ENCODE results near the gene TENT4A. TPM values are rescaled to one million over a fixed set of nuclear protein-coding genes. Genes with fewer than 3 reads are reported as not detected.

The TENT4A gene
- total and polyA plus RNA-seq, 10 of the 15 experiments (the other 5 are each of a cell fraction or from before 2014, with no cell fraction given), result 1.4 to 30.6 (median 12.5) TPM

- no peak overlapping the region for H3K4me3 ChIP-seq
- ATAC-seq, result peak; percentile 97
- in situ Hi-C loops (cut with MboI), result no loop called here
- no peaks in the 10 kb centered on the region for H3K36me3 ChIP-seq (ENCODE audit: control insufficient read depth in 2 of 2, insufficient read depth in 2 of 2, low read length in 1 of 2)
- CTCF ChIA-PET, result interaction anchor here (0.7 to 1.9 kb wide), 3 partner anchors 14 to 32 kb away, joined by 3 to 6 read pairs (median 4); no protein-coding TSS in a partner anchor
- H3K9me3 ChIP-seq (replicated peaks; ENCODE audit: control insufficient read depth, insufficient read depth, low read length), result no peaks in the 10 kb centered on the region; the same call in 2 of the 3 replicates
- RAD21 ChIA-PET (ENCODE audit: unreplicated experiment), result no interaction called here
- no peaks in the 10 kb centered on the region for H3K79me2 ChIP-seq (ENCODE audit: control insufficient read depth, insufficient read depth, low read length)
- FAIRE-seq, result no peak
- no peak for DNase-seq (ENCODE audit: low read depth, low spot score)
- no peak overlapping the region for H3K9ac ChIP-seq (ENCODE audit: control insufficient read depth, insufficient read depth, low read length)
- no TSS peak for BruUV-seq (replicated peaks)
- no peak overlapping the region for H3K27ac ChIP-seq (ENCODE audit: control insufficient read depth, insufficient read depth)
- H3K4me2 ChIP-seq (ENCODE audit: control insufficient read depth, insufficient read depth), result no peak overlapping the region
- SMC1A ChIA-PET (ENCODE audit: uncharacterized antibody, unreplicated experiment), result no interaction called here
- H3K27me3 ChIP-seq (replicated peaks in 1 of 2; ENCODE audit: control insufficient read depth in 2 of 2, insufficient read depth in 2 of 2, low read length in 1 of 2), result no peaks in the 10 kb centered on the region
- 48% methylated on average over 7 of the region's 7 CpGs for whole genome bisulfite sequencing (ENCODE audit: insufficient coverage, insufficient replicate concordance, low lambda C conversion rate, missing lambda C conversion rate)
- intact Hi-C loops (cut with micrococcal nuclease; ENCODE audit: unreplicated experiment), result loop anchor here (1.0 kb wide), 1 partner anchor 56 kb away; no protein-coding TSS in a partner anchor
- H2AFZ ChIP-seq (ENCODE audit: control insufficient read depth, low read depth, low read length), result no peak overlapping the region
- POLR2A ChIA-PET, result no interaction called here
- H4K20me1 ChIP-seq (ENCODE audit: control insufficient read depth, insufficient read depth), result no peaks in the 10 kb centered on the region
- TF ChIP-seq RAD21 (IDR thresholded peaks at IDR 0.05; ENCODE audit: insufficient read depth, low read depth, low read length), result peak; percentile 53; the same call in 1 of the 2 replicates
- peak; percentile 62 to 72 (median 66) for TF ChIP-seq CTCF (IDR thresholded peaks at IDR 0.05 in 2 of 3, conservative IDR thresholded peaks at IDR 0.05 in 1 of 3; ENCODE audit: control insufficient read depth in 2 of 3, extremely low read depth in 1 of 3, insufficient read depth in 1 of 3, low read depth in 3 of 3, low read length in 3 of 3)
- peak; percentile 36; the same call in 1 of the 2 replicates for TF ChIP-seq SMC3 (IDR thresholded peaks at IDR 0.05; ENCODE audit: borderline replicate concordance, low read length)
- TF ChIP-seq YY1 (IDR thresholded peaks at IDR 0.05; ENCODE audit: low read depth, low read length), result peak; percentile 34; the same call in 1 of the 2 replicates
- no peak for TF ChIP-seq HSF1 (IDR thresholded peaks at IDR 0.05; ENCODE audit: low read depth, low read length)
- no peaks in the 10 kb centered on the region for H3K4me1 ChIP-seq (ENCODE audit: control insufficient read depth, insufficient read depth, low read length)
Measured at GRCh38 chr5:6780802-6781391, 67.7 kb downstream of the TENT4A start.
